PC-9 (cell line): Measurements from ENCODE around the gene SETD6. TPM values are rescaled to one million over a fixed set of nuclear protein-coding genes. Genes with fewer than 3 reads are reported as not detected.

Experiments used
- BruUV-seq: library from RNA; stranded (reverse); fragments of 400-500 nt; replicated peaks from 2 replicates; lab custom pipeline; 2021; lab: Mats Ljungman, UMichigan
- CTCF ChIA-PET: fragments of 300-600 bp; sonication (Branson Sonifier 250); formaldehyde crosslinking; loops from one replicate; lab custom pipeline; 2022; ENCODE audit warnings: antibody characterized with exemption; lab: Charles Lee
- POLR2A ChIA-PET: fragments of 300-600 bp; sonication (Branson Sonifier 250); formaldehyde crosslinking; loops from one replicate; lab custom pipeline; 2022; ENCODE audit warnings: antibody characterized with exemption; ENCODE audit not compliant: unreplicated experiment; lab: Charles Lee
- DNase-seq, 2 experiments: peaks; one replicate each; pipeline versions ENCODE4 v3.0.0 to v3.0.0-alpha.2; 2015 to 2022; ENCODE audit warnings: mixed read lengths in 1 of 2
- H2AFZ ChIP-seq: fragments of 200-600 bp; sonication (generic); 2 replicates; pipeline ENCODE4 v1.8.1; 2017; ENCODE audit warnings: antibody characterized with exemption
- H3F3A ChIP-seq: fragments of 200-600 bp; sonication (generic); 2 replicates; pipeline ENCODE4 v1.8.1; 2017; ENCODE audit warnings: antibody characterized with exemption, mild to moderate bottlenecking, low read depth; ENCODE audit not compliant: insufficient read depth
- H3K27ac ChIP-seq: fragments of 200-600 bp; sonication (generic); 2 replicates; pipeline ENCODE4 v1.6.1; 2016; ENCODE audit warnings: mixed run types
- H3K27me3 ChIP-seq: fragments of 200-600 bp; sonication (generic); 2 replicates; pipeline ENCODE4 v1.6.1; 2016; ENCODE audit warnings: low read depth, mixed run types; ENCODE audit not compliant: insufficient read depth
- H3K36me3 ChIP-seq: fragments of 200-600 bp; sonication (generic); 2 replicates; pipeline ENCODE4 v1.6.1; 2016; ENCODE audit warnings: low read depth, mixed run types
- H3K4me1 ChIP-seq: fragments of 200-600 bp; sonication (generic); replicated peaks from 2 replicates; pipeline ENCODE4 v1.6.1; 2016; ENCODE audit warnings: mixed run types; ENCODE audit not compliant: insufficient read depth
- H3K4me2 ChIP-seq: fragments of 200-600 bp; sonication (generic); 2 replicates; pipeline ENCODE4 v1.6.1; 2017; ENCODE audit warnings: mixed run types
- H3K4me3 ChIP-seq: fragments of 200-600 bp; sonication (generic); 2 replicates; pipeline ENCODE4 v1.6.1; 2016; ENCODE audit warnings: mixed run types
- H3K79me2 ChIP-seq: fragments of 200-600 bp; sonication (generic); 2 replicates; pipeline ENCODE4 v1.6.1; 2017; ENCODE audit warnings: low read depth, mixed run types
- H3K9me2 ChIP-seq: fragments of 200-600 bp; sonication (generic); 2 replicates; pipeline ENCODE4 v1.8.1; 2017; ENCODE audit warnings: mild to moderate bottlenecking; ENCODE audit not compliant: insufficient read depth
- H3K9me3 ChIP-seq: fragments of 200-600 bp; sonication (generic); 2 replicates; pipeline ENCODE4 v1.8.1; 2016; ENCODE audit warnings: low read depth; ENCODE audit not compliant: insufficient read depth
- H4K20me1 ChIP-seq: fragments of 200-600 bp; sonication (generic); 2 replicates; pipeline ENCODE4 v1.8.1; 2017; ENCODE audit not compliant: insufficient read depth
- CTCF ChIP-seq: fragments of 200-600 bp; sonication (generic); conservative IDR thresholded peaks from 2 replicates; pipeline ENCODE4 v1.6.1; 2017; ENCODE audit warnings: mixed run types, antibody characterized with exemption, mild to moderate bottlenecking, moderate library complexity
- EZH2 ChIP-seq: fragments of 200-600 bp; sonication (generic); IDR thresholded peaks from 2 replicates; pipeline ENCODE4 v1.8.0; 2017; ENCODE audit warnings: antibody characterized with exemption, low read depth
- intact Hi-C: fragments of 100-400 bp; cut with micrococcal nuclease; formaldehyde crosslinking; loops from one replicate; pipeline ENCODE4 v1.10.0; 2022; ENCODE audit not compliant: unreplicated experiment
- total RNA-seq: library from RNA; stranded (reverse); gene quantifications from 2 replicates; pipeline ENCODE4 v1.2.3, GENCODE V29; 2021

Gene SETD6
- total RNA-seq, 1 experiment from 2014 or later = 21.4 TPM

- Histone ChIP-seq H3K4me2 (no peak overlapping the region), H3F3A (peaks cover 13% of the 10 kb centered on the region; the same call in 1 of the 2 replicates), H3K4me1 (no peaks in the 10 kb centered on the region), H4K20me1 (no peaks in the 10 kb centered on the region), H2AFZ (no peak overlapping the region), H3K4me3 (no peak overlapping the region), H3K79me2 (no peaks in the 10 kb centered on the region), H3K27me3 (no peaks in the 10 kb centered on the region), H3K9me3 (no peaks in the 10 kb centered on the region), H3K9me2 (no peaks in the 10 kb centered on the region), H3K27ac (no peak overlapping the region), H3K36me3 (no peaks in the 10 kb centered on the region)
- intact Hi-C loops = no loop called here
- no peak for DNase-seq
- TF ChIP-seq CTCF (no peak), EZH2 (no peak)
- POLR2A ChIA-PET = no interaction called here
- CTCF ChIA-PET = interaction anchor here (0.7 kb wide), 1 partner anchor 164 kb away, joined by 3 read pairs; no protein-coding TSS in a partner anchor
- BruUV-seq = no TSS peak
Measured at GRCh38 chr16:58492735-58493134, 22.6 kb upstream of the SETD6 start.

GRCh38 chr16:58493756-58494431, 21.4 kb upstream of the SETD6 start:
- Histone ChIP-seq H3F3A (peaks cover 15% of the 10 kb centered on the region; the same call in 1 of the 2 replicates), H3K27me3 (no peaks in the 10 kb centered on the region), H3K4me2 (no peak overlapping the region), H3K27ac (no peak overlapping the region), H3K36me3 (no peaks in the 10 kb centered on the region), H3K9me2 (no peaks in the 10 kb centered on the region), H3K4me3 (no peak overlapping the region), H2AFZ (no peak overlapping the region), H3K79me2 (no peaks in the 10 kb centered on the region), H3K4me1 (no peaks in the 10 kb centered on the region), H3K9me3 (no peaks in the 10 kb centered on the region), H4K20me1 (no peaks in the 10 kb centered on the region)
- intact Hi-C loops = no loop called here
- POLR2A ChIA-PET = no interaction called here
- TF ChIP-seq EZH2 = no peak
- no peak for TF ChIP-seq CTCF
- CTCF ChIA-PET = interaction anchor here (0.5 kb wide), 1 partner anchor 167 kb away, joined by 3 read pairs; no protein-coding TSS in a partner anchor
- no peak for DNase-seq
- no TSS peak for BruUV-seq

DNA sequence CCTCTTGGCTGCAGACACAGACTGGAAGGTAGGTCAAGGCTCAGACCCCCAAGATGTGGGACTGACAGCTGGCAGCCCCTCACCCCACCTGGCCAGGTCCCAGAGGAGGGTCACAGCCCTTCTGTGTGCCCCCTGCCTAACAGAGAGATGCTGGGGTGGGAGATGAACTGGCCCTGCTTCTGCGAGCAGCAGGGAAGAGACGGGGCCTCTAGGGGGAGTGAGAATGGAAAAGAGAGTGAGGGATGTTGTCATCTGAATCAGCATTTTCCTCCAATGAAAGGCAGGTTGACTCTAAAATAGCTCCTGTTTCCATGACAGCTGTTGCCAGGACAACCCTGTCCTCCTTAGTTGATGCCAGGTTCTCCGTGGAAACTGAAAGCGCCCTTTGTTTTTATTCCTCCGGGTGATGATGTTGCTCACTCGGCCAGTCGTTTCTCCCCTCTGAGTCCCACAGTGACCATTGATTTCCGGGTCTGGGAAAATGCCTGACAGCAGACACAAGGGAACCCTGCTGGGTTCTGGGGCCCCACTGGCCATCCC, 20.3 kb upstream of the SETD6 start:
- no peak overlapping the region for H2AFZ ChIP-seq
- no peaks in the 10 kb centered on the region for H3K9me3 ChIP-seq
- ChIA-PET CTCF (interaction anchor here (0.7 kb wide), 1 partner anchor 166 kb away, joined by 5 read pairs; no protein-coding TSS in a partner anchor), POLR2A (no interaction called here)
- H3K4me3 ChIP-seq = no peak overlapping the region
- H3K27ac ChIP-seq = no peak overlapping the region
- H3K4me1 ChIP-seq = 0 out of 2 replicates have a peak, but pooled peaks cover 1% of the 10 kb centered on the region
- no TSS peak for BruUV-seq
- H4K20me1 ChIP-seq = no peaks in the 10 kb centered on the region
- H3K36me3 ChIP-seq = no peaks in the 10 kb centered on the region
- peak; percentile 73 to 89 for DNase-seq
- H3K27me3 ChIP-seq = no peaks in the 10 kb centered on the region
- intact Hi-C loops = no loop called here
- H3K79me2 ChIP-seq = no peaks in the 10 kb centered on the region
- no peaks in the 10 kb centered on the region for H3K9me2 ChIP-seq
- no peak overlapping the region for H3K4me2 ChIP-seq
- TF ChIP-seq CTCF (peak; percentile 65), EZH2 (no peak)
- H3F3A ChIP-seq = peaks cover 15% of the 10 kb centered on the region; the same call in 1 of the 2 replicates
